ENCODE data around the gene SHISA5.

- TF ChIP-seq CTCF (IDR thresholded peaks at IDR 0.05) (no peak), EP300 (IDR thresholded peaks at IDR 0.05) (no peak), POLR2A (IDR thresholded peaks at IDR 0.05; ENCODE audit: low read depth) (no peak), POLR2AphosphoS5 (IDR thresholded peaks at IDR 0.05) (no peak)
Measured at GRCh38 chr3:48476426-48477053, 27.4 kb downstream of the SHISA5 start.

All from esophagus muscularis mucosa (tissue), 4 donors.